Kidney tubule cell (primary cell): ENCODE measurements around the gene ALG13.

Experiments
- DNase-seq: peaks from one replicate; pipeline ENCODE4 v3.0.0-alpha.2; 2018; ENCODE audit warnings: low spot score

The ALG13 gene

GRCh38 chrX:111680988-111681779 is at the start of gene ALG13:
Gene ALG13, plus strand, starts transcription at chrX:111681170. Its CDS starts 49 bp downstream, at chrX:111681219.
- DNase-seq, result peak; percentile 89

DNA sequence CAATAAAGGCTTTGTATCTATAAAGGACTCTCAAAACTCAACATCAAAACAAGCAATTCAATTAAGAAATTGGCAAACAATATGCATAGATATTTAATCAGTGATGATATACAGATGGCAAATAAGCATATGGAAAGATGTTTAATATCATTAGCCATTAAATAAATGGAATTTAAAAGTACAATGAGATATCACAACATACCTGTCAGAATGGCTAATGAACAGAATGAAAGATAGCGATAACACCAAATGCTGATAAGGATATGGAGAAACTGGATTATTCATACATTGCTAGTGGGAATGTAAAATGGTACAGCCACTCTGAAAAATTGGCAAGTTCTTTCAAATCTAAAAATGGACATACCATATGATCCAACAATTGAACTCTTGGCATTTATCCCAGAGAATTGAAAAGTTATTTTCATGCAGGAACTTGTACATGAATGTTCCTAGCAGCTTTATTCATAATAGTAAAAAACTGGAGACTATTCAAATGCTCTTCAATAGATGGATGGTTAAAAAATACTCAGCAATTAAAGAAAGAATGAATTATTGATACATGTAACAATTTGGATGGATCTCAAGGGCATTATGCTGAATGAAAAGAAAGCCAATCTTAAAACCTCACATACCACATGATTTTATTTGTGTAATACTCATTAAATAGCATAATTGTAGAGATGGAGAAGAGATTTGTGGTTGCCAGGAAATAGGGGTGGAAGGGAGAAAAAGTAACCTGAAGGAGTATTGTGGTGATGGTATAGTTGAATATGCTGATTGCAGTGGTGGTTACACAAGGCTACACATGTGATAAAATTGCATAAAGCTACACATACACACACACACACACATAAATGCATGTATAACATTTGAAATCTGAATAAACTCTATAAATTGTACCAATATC is 45.9 kb upstream of the ALG13 start:
- DNase-seq, result no peak

- DNase-seq, result no peak
Observed at GRCh38 chrX:111641969-111642368, 39.0 kb upstream of the ALG13 start.

DNA sequence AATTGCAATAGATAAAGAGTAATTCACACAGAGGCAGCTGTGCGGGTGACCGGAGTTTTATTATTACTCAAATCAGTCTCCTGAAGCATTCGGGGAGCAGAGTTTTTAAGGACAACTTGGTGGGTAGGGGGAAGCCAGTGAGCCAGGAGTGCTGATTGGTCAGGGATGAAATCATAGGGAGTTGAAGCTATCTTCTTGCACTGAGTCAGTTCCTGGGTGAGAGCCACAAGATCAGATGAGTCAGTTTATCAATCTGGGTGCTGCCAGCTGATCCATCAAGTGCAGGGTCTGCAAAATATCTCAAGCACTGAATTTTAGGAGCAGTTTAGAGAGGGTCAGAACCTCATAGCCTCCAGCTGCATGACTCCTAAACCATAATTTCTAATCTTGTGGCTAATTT is 35.8 kb upstream of the ALG13 start:
- peak; percentile 16 for DNase-seq

- DNase-seq, result no peak
Observed at GRCh38 chrX:111645607-111646006, 35.4 kb upstream of the ALG13 start.

DNA sequence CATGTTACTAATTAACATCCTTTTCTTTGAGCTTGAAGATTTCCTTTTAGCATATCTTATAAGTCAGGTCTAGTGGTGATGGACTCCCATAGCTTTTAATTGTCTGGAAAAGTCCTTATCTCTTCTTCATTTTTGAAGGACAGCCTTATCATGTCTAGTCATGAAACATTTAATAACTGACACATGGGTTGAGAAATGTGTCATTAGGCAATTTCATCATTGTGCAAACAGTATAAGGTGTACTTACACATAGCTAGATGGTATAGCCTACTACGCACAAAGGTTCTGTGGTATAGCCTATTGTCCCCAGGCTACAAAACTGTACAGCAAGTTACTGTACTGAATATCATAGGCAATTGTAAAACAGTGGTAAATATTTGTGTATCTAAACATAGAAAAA is 34.5 kb upstream of the ALG13 start:
- DNase-seq, result no peak

GRCh38 chrX:111648802-111649201 is 32.2 kb upstream of the ALG13 start:
- DNase-seq, result no peak

- DNase-seq, result no peak
Observed at GRCh38 chrX:111649638-111650037, 31.3 kb upstream of the ALG13 start.

GRCh38 chrX:111650845-111651244 is 30.1 kb upstream of the ALG13 start:
- DNase-seq, result no peak

DNA sequence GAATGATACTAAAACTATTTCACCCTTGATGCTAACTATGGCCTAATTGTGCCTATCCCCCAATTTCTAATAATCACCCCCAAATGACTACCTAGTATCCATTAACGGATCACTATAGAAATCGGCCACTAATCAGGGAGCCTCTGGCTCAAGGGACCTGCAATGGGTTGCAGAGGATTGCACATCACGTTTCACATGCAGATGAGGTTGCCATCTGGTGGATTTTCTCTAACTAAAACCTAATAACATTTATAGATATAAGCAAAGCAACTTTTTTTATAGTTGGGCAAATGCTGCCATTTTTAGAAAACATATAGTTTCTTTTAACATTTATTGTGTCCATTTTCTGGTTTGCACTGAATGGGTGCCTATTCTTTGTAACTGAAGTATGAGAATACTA is 28.3 kb upstream of the ALG13 start:
- no peak for DNase-seq

- no peak for DNase-seq
Observed at GRCh38 chrX:111661241-111661640, 19.7 kb upstream of the ALG13 start.

GRCh38 chrX:111662292-111662691 is 18.7 kb upstream of the ALG13 start:
- DNase-seq, result no peak

DNA sequence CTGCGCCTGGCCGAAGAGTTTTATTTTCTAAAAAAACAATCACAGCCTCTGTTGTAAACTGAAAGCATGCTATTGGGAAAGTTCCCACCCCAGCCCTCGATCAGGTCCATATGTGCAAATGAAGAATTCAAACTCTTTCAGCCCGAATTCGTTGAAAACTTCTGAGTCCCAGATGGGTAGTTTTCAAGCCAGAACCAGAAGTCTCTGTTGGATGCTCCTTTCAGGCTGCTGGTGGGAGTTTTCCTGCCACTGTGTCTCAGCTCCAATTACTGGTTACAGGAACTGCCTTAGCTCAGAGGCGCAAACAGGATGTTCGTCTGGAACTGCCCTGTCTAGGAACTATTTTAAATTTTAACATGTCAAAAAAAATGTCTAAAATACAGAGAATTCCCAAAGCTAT is 9.3 kb upstream of the ALG13 start:
- no peak for DNase-seq

- no peak for DNase-seq
Observed at GRCh38 chrX:111687305-111687704, 6.3 kb downstream of the ALG13 start.

DNA sequence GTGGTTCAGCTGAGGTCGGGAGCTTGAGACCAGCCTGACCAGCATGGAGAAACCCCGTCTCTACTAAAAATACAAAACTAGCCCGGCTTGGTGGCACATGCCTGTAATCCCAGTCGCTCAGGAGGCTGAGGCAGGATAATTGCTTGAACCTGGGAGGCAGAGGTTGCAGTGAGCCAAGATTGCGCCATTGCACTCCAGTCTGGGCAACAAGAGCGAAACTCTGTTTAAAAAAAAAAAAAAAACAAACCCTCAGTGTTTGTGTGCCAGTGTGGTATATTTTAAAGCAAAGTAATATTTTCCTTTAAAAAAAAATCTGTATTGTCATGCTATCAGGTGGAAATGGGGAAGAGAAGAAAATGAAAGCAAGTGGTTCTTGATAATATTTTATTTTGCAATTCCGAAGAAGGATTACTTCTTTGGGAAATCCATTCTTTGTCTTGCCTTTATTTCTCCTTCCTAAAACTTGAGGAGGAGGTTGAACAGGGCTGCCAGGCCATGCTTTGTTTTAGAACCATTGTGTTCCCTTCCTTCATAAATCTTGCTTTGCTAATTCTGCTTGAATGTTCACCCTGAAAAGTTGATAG is 14.4 kb downstream of the ALG13 start:
- DNase-seq, result no peak

GRCh38 chrX:111719426-111720210 is 38.6 kb downstream of the ALG13 start:
- peak; percentile 7 for DNase-seq

- peak; percentile 71 for DNase-seq
Observed at GRCh38 chrX:111728096-111728495, 47.1 kb downstream of the ALG13 start.

GRCh38 chrX:111731351-111731750 is 50.4 kb downstream of the ALG13 start:
- DNase-seq, result no peak

GRCh38 chrX:111736571-111736970 is 55.6 kb downstream of the ALG13 start:
- DNase-seq, result no peak

DNA sequence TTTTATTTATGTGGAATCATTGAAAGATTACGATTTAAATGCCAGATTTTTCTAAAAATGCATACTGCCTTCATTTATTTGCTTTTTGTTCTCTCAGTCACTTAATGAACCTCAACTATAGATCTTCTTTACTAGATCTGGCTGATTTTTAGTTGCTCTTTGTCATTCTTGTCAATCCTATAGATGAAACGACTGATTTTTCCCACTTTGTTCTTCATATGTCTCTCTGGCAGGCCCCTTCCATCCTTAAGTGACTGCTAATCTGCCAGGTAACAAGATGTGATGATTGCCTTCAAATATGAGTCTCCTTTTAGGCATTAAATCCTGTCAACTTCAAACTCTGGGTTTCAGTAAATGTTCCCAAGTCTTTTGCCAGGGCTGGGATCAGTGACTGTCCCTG is 61.0 kb downstream of the ALG13 start:
- DNase-seq, result no peak

DNA sequence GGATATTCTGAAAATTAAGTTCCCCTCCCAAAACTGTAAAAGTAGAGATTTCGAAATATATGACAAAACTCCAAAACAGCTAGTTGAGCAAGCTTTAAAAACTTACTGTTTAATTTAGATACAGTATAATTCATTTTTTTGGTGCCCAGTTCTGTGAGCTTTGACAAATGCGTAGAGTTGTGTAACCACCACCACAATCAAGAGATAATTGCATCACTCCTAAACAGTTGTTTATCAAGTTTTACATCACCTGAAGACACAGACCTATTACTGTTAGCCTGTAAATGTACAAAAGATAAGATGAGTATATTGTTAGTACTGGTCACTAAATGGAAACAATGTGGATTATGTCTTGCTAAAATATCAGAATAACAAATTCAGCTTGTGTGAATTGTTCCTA is 62.3 kb downstream of the ALG13 start:
- DNase-seq, result no peak

GRCh38 chrX:111756486-111756885 is 75.5 kb downstream of the ALG13 start:
- DNase-seq, result no peak
